ENCODE measurements around the gene HNF4A. TPM values are rescaled to one million over a fixed set of nuclear protein-coding genes. Genes with fewer than 3 reads are reported as not detected.
A peak's percentile ranks its signal among the peaks of the same experiment; 100 is the strongest.

The HNF4A gene
- total and polyA plus RNA-seq, 2 donors (not counting 1 experiment from before 2014, with no cell fraction given): not detected

DNA sequence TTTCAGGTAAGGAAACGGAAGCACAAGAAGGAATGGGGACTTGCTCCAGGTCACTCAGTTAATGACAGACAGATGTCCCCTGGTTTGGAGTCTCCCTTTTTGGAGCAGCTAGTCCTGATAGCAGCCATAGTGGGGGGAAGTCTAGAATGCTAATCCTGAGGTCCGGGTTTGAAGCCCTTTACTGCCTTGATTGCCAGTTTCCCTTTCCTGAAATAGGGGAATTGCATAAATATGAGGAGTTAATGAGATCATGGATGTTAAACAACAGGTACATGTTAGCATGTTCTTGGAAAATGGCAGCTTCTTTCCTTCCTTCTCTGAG lies 119.8 kb downstream of the HNF4A start:
- Histone ChIP-seq H3K4me1 (ENCODE audit: control insufficient read depth in 2 of 2, insufficient read depth in 2 of 2, low read length in 2 of 2) (peaks cover 23 to 31% of the 10 kb centered on the region in 2 donors), H3K4me3 (ENCODE audit: control extremely low read depth in 1 of 5, extremely low read depth in 1 of 5, insufficient read depth in 1 of 5, low read depth in 2 of 5, low read length in 4 of 5) (peak overlapping the region; percentile 70 to 99 (median 78)), H2AFZ (ENCODE audit: insufficient read depth, low read depth, low read length, poor library complexity, severe bottlenecking) (peak overlapping the region; percentile 89), H3K9ac (ENCODE audit: low read length) (peak overlapping the region; percentile 94), H4K20me1 (ENCODE audit: control insufficient read depth, insufficient read depth, low read length, poor library complexity, severe bottlenecking) (no peaks in the 10 kb centered on the region), H3K4me2 (replicated peaks; ENCODE audit: low read depth, low read length, poor library complexity, severe bottlenecking) (peak overlapping the region; percentile 73), H3K27me3 (replicated peaks in 1 of 4; ENCODE audit: control extremely low read depth in 1 of 4, control insufficient read depth in 3 of 4, insufficient read depth in 4 of 4, low read length in 3 of 4) (peaks cover 0 to 3% (median 0%) of the 10 kb centered on the region in 4 experiments), H3K27ac (ENCODE audit: low read length in 2 of 2) (peak overlapping the region; percentile 90 to 93), H3K9me3 (ENCODE audit: control extremely low read depth in 1 of 3, control insufficient read depth in 2 of 3, insufficient read depth in 1 of 3, low read length in 2 of 3) (no peaks in the 10 kb centered on the region), H3K36me3 (replicated peaks in 1 of 2; ENCODE audit: control extremely low read depth in 1 of 2, control insufficient read depth in 1 of 2, extremely low read depth in 1 of 2, insufficient read depth in 2 of 2, low read length in 1 of 2) (peaks cover 0 to 4% of the 10 kb centered on the region in 2 experiments), H3K79me2 (ENCODE audit: control insufficient read depth, insufficient read depth, low read length) (peaks cover 11% of the 10 kb centered on the region)
- H3K4me3 Mint-ChIP-seq: peak overlapping the region; percentile 97
- no peaks in the 10 kb centered on the region for H3K9me3 Mint-ChIP-seq (ENCODE audit: insufficient read depth)
- TF ChIP-seq, protein P1, sequence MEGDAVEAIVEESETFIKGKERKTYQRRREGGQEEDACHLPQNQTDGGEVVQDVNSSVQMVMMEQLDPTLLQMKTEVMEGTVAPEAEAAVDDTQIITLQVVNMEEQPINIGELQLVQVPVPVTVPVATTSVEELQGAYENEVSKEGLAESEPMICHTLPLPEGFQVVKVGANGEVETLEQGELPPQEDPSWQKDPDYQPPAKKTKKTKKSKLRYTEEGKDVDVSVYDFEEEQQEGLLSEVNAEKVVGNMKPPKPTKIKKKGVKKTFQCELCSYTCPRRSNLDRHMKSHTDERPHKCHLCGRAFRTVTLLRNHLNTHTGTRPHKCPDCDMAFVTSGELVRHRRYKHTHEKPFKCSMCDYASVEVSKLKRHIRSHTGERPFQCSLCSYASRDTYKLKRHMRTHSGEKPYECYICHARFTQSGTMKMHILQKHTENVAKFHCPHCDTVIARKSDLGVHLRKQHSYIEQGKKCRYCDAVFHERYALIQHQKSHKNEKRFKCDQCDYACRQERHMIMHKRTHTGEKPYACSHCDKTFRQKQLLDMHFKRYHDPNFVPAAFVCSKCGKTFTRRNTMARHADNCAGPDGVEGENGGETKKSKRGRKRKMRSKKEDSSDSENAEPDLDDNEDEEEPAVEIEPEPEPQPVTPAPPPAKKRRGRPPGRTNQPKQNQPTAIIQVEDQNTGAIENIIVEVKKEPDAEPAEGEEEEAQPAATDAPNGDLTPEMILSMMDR (IDR thresholded peaks at IDR 0.05): no peak
- no peak for TF ChIP-seq EZH2 (IDR thresholded peaks at IDR 0.05; ENCODE audit: borderline replicate concordance, insufficient read depth, low read depth, low read length, poor library complexity, severe bottlenecking)
- intact Hi-C loops (cut with micrococcal nuclease): loop anchor here (1.0 to 5.0 kb wide), 7 partner anchors 47 to 412 kb away; partner anchors contain the start of genes ADA, OSER1, SERINC3 and YWHAB
- H3K27ac Mint-ChIP-seq: peak overlapping the region; percentile 95
- WGBS (ENCODE audit: insufficient coverage): 57% methylated on average over 1 of the region's 2 CpGs
- ATAC-seq (ENCODE audit: low read depth): no peak
- H3K4me1 Mint-ChIP-seq: peaks cover 38% of the 10 kb centered on the region
- H3K27me3 Mint-ChIP-seq: peaks cover 2% of the 10 kb centered on the region
- ChIA-PET POLR2A (interaction anchor here (0.6 to 1.1 kb wide), 2 partner anchors 52 to 151 kb away, joined by 3 read pairs; no protein-coding TSS in a partner anchor), CTCF (interaction anchor here (0.6 to 1.4 kb wide), 5 partner anchors 90 to 259 kb away, joined by 3 to 5 read pairs (median 3); no protein-coding TSS in a partner anchor)
- no peak for DNase-seq

Measured in B cell (primary cell).